CD4-positive, alpha-beta T cell treated with Interleukin-17A for 1 hour (primary cell): ENCODE data around the gene CYP4F22.
"Not testable (repeated sequence)": the region's sequence is repeated elsewhere in the genome, so short reads cannot be mapped to it uniquely, and the experiment has no call there.

ENCODE experiments used
- DNase-seq: peaks from one replicate; pipeline ENCODE4 v3.0.0-alpha.2; 2020

CYP4F22 gene

GRCh38 chr19:15495151-15495550 is 13.2 kb upstream of the CYP4F22 start:
- no peak for DNase-seq

GRCh38 chr19:15498156-15498858 is 10.0 kb upstream of the CYP4F22 start:
- DNase-seq: no peak

GRCh38 chr19:15498910-15499309 is 9.4 kb upstream of the CYP4F22 start:
- DNase-seq: peak; percentile 4

- DNase-seq: no peak
These were observed 6.7 kb upstream of the CYP4F22 start for GRCh38 chr19:15501596-15501995.

- no peak for DNase-seq
These were observed 6.1 kb upstream of the CYP4F22 start for GRCh38 chr19:15502264-15502663.

- no peak for DNase-seq
These were observed 2.2 kb upstream of the CYP4F22 start for GRCh38 chr19:15506074-15506571.

- DNase-seq: no peak
These were observed 974 bp upstream of the CYP4F22 start for GRCh38 chr19:15507068-15508034.

- DNase-seq: no peak
These were observed 3.5 kb downstream of the CYP4F22 start for GRCh38 chr19:15511671-15512424.

- not testable (repeated sequence) for DNase-seq
These were observed 6.9 kb downstream of the CYP4F22 start for GRCh38 chr19:15515227-15515625.

GRCh38 chr19:15516363-15516762 is 8.0 kb downstream of the CYP4F22 start:
- no peak for DNase-seq

- no peak for DNase-seq
These were observed 9.5 kb downstream of the CYP4F22 start for GRCh38 chr19:15517778-15518177.

GRCh38 chr19:15519433-15519976 is 11.2 kb downstream of the CYP4F22 start:
- no peak for DNase-seq

GRCh38 chr19:15524781-15525180 is 16.5 kb downstream of the CYP4F22 start:
- no peak for DNase-seq

- DNase-seq: no peak
These were observed 17.0 kb downstream of the CYP4F22 start for GRCh38 chr19:15525291-15525690.

- DNase-seq: no peak
These were observed 18.1 kb downstream of the CYP4F22 start for GRCh38 chr19:15526408-15526807.

GRCh38 chr19:15527705-15528104 is 19.4 kb downstream of the CYP4F22 start:
- DNase-seq: no peak

- no peak for DNase-seq
These were observed 21.5 kb downstream of the CYP4F22 start for GRCh38 chr19:15529774-15530372.

- no peak for DNase-seq
These were observed 24.6 kb downstream of the CYP4F22 start for GRCh38 chr19:15532779-15533521.

- not testable (repeated sequence) for DNase-seq
These were observed 25.2 kb downstream of the CYP4F22 start for GRCh38 chr19:15533522-15533830.

GRCh38 chr19:15534957-15535864 is 26.9 kb downstream of the CYP4F22 start:
- no peak for DNase-seq

- no peak for DNase-seq
These were observed 28.0 kb downstream of the CYP4F22 start for GRCh38 chr19:15536350-15536749.
